DOHH2 (cell line): ENCODE measurements around the gene CCNI2.

Experiments used
- H3F3A ChIP-seq: fragments of 200-600 bp; sonication (generic), shearing (Covaris generic); 2 replicates; pipeline ENCODE4 v1.6.0; 2016; ENCODE audit warnings: antibody characterized with exemption, mild to moderate bottlenecking; ENCODE audit not compliant: control insufficient read depth, insufficient read depth
- H3K27ac ChIP-seq: fragments of 200-600 bp; sonication (generic); 2 replicates; pipeline ENCODE4 v1.5.1; 2014; ENCODE audit warnings: low read depth, mild to moderate bottlenecking, low read length, moderate library complexity
- H3K27me3 ChIP-seq: fragments of 200-600 bp; sonication (generic); 2 replicates; pipeline ENCODE4 v1.6.1; 2014; ENCODE audit warnings: mild to moderate bottlenecking, low read length, mixed read lengths; ENCODE audit not compliant: control insufficient read depth
- H3K36me3 ChIP-seq: fragments of 200-600 bp; sonication (generic); 2 replicates; pipeline ENCODE4 v1.6.1; 2014; ENCODE audit warnings: mild to moderate bottlenecking, low read length, moderate library complexity, mixed read lengths; ENCODE audit not compliant: control insufficient read depth
- H3K4me1 ChIP-seq: fragments of 200-600 bp; sonication (generic); 2 replicates; pipeline ENCODE4 v1.6.1; 2014; ENCODE audit warnings: mild to moderate bottlenecking, low read length, mixed read lengths; ENCODE audit not compliant: control insufficient read depth
- H3K4me2 ChIP-seq: fragments of 200-600 bp; sonication (generic); 2 replicates; pipeline ENCODE4 v1.6.0; 2014; ENCODE audit warnings: mild to moderate bottlenecking, low read length, moderate library complexity
- H3K4me3 ChIP-seq: fragments of 200-600 bp; sonication (generic); 2 replicates; pipeline ENCODE4 v1.5.1; 2014; ENCODE audit warnings: mild to moderate bottlenecking, low read length, mixed read lengths
- H3K79me2 ChIP-seq: fragments of 200-600 bp; sonication (generic); 2 replicates; pipeline ENCODE4 v1.6.1; 2014; ENCODE audit warnings: mild to moderate bottlenecking, low read length, mixed read lengths; ENCODE audit not compliant: control insufficient read depth
- H3K9me2 ChIP-seq: fragments of 200-600 bp; sonication (generic); replicated peaks from 2 replicates; pipeline ENCODE4 v1.6.1; 2014; ENCODE audit warnings: mild to moderate bottlenecking, low read length, mixed read lengths; ENCODE audit not compliant: control insufficient read depth
- H3K9me3 ChIP-seq: fragments of 200-600 bp; sonication (generic); 2 replicates; pipeline ENCODE4 v1.6.1; 2014; ENCODE audit warnings: antibody characterized with exemption, low read length, mixed read lengths; ENCODE audit not compliant: control insufficient read depth, insufficient read depth
- H4K20me1 ChIP-seq: fragments of 200-600 bp; sonication (generic); 2 replicates; pipeline ENCODE4 v1.6.0; 2014; ENCODE audit warnings: low read depth, mild to moderate bottlenecking, antibody characterized with exemption, low read length, moderate library complexity; ENCODE audit not compliant: control insufficient read depth, insufficient read depth
- CTCF ChIP-seq: fragments of 200-600 bp; sonication (generic); IDR thresholded peaks from one replicate; pipeline ENCODE4 v1.5.1; 2014; ENCODE audit warnings: antibody characterized with exemption, mild to moderate bottlenecking, low read depth, low read length; ENCODE audit not compliant: poor library complexity, severe bottlenecking
- EZH2phosphoT487 ChIP-seq: fragments of 200-600 bp; sonication (generic); IDR thresholded peaks from 2 replicates; pipeline ENCODE4 v1.6.1; 2017; ENCODE audit warnings: borderline replicate concordance, mild to moderate bottlenecking, antibody characterized with exemption, low read length, moderate library complexity, mixed read lengths

CCNI2 gene

GRCh38 chr5:132785365-132785764 lies 38.1 kb downstream of the CCNI2 start:
- TF ChIP-seq CTCF, result no peak
- no peak for TF ChIP-seq EZH2phosphoT487
- Histone ChIP-seq H3K9me2 (no peaks in the 10 kb centered on the region), H3K4me3 (no peak overlapping the region), H3K4me2 (no peak overlapping the region), H4K20me1 (no peaks in the 10 kb centered on the region; the same call in 1 of the 2 replicates), H3K36me3 (no peaks in the 10 kb centered on the region), H3K4me1 (no peaks in the 10 kb centered on the region), H3F3A (no peaks in the 10 kb centered on the region), H3K27me3 (peaks cover 46% of the 10 kb centered on the region), H3K9me3 (no peaks in the 10 kb centered on the region), H3K27ac (no peak overlapping the region), H3K79me2 (no peaks in the 10 kb centered on the region)

- no peaks in the 10 kb centered on the region for H3K9me2 ChIP-seq
- no peaks in the 10 kb centered on the region for H3F3A ChIP-seq
- no peak overlapping the region for H3K4me3 ChIP-seq
- H3K36me3 ChIP-seq, result no peaks in the 10 kb centered on the region
- no peak overlapping the region for H3K27ac ChIP-seq
- H3K9me3 ChIP-seq, result no peaks in the 10 kb centered on the region
- H3K79me2 ChIP-seq, result no peaks in the 10 kb centered on the region
- H3K4me1 ChIP-seq, result no peaks in the 10 kb centered on the region
- TF ChIP-seq EZH2phosphoT487, result no peak
- no peak for TF ChIP-seq CTCF
- H4K20me1 ChIP-seq, result no peaks in the 10 kb centered on the region; the same call in 1 of the 2 replicates
- no peak overlapping the region for H3K4me2 ChIP-seq
- peaks cover 42% of the 10 kb centered on the region for H3K27me3 ChIP-seq
These were observed 38.6 kb downstream of the CCNI2 start for GRCh38 chr5:132785864-132786263.

- Histone ChIP-seq H3K36me3 (no peaks in the 10 kb centered on the region), H3K4me3 (no peak overlapping the region), H3K27me3 (peaks cover 30% of the 10 kb centered on the region), H4K20me1 (no peaks in the 10 kb centered on the region; the same call in 1 of the 2 replicates), H3K27ac (no peak overlapping the region), H3K4me1 (no peaks in the 10 kb centered on the region), H3F3A (no peaks in the 10 kb centered on the region), H3K79me2 (no peaks in the 10 kb centered on the region), H3K9me3 (no peaks in the 10 kb centered on the region), H3K4me2 (no peak overlapping the region), H3K9me2 (no peaks in the 10 kb centered on the region)
- TF ChIP-seq CTCF (no peak), EZH2phosphoT487 (no peak)
These were observed 39.9 kb downstream of the CCNI2 start for GRCh38 chr5:132787076-132787475.

GRCh38 chr5:132788508-132788907 lies 41.3 kb downstream of the CCNI2 start:
- H3K36me3 ChIP-seq, result no peaks in the 10 kb centered on the region
- no peaks in the 10 kb centered on the region for H3K9me2 ChIP-seq
- H3K4me1 ChIP-seq, result no peaks in the 10 kb centered on the region
- no peaks in the 10 kb centered on the region for H3F3A ChIP-seq
- no peak overlapping the region for H3K4me3 ChIP-seq
- H3K4me2 ChIP-seq, result no peak overlapping the region
- peaks cover 26% of the 10 kb centered on the region for H3K27me3 ChIP-seq
- TF ChIP-seq EZH2phosphoT487 (no peak), CTCF (no peak)
- H3K9me3 ChIP-seq, result no peaks in the 10 kb centered on the region
- H3K79me2 ChIP-seq, result no peaks in the 10 kb centered on the region
- no peaks in the 10 kb centered on the region; the same call in 1 of the 2 replicates for H4K20me1 ChIP-seq
- no peak overlapping the region for H3K27ac ChIP-seq
